Dermis microvascular lymphatic vessel endothelial cell (primary cell): Measurements from ENCODE around the gene WDFY4. TPM values are rescaled to one million over a fixed set of nuclear protein-coding genes. Genes with fewer than 3 reads are reported as not detected.

Experiments used
- DNase-seq, 2 donors: peaks; one replicate each; pipeline versions ENCODE4 v3.0.0 to v3.0.0-alpha.2; 2010; ENCODE audit warnings: low read depth in 2 of 2
- total RNA-seq: library from RNA; depleted of rRNA; stranded (reverse); fragments of >200 nt; gene quantifications from 2 replicates; pipeline ENCODE4 v1.2.1, GENCODE V29; 2014

The WDFY4 gene
- total RNA-seq, 1 donor from 2014 or later: under 0.01 TPM

DNA sequence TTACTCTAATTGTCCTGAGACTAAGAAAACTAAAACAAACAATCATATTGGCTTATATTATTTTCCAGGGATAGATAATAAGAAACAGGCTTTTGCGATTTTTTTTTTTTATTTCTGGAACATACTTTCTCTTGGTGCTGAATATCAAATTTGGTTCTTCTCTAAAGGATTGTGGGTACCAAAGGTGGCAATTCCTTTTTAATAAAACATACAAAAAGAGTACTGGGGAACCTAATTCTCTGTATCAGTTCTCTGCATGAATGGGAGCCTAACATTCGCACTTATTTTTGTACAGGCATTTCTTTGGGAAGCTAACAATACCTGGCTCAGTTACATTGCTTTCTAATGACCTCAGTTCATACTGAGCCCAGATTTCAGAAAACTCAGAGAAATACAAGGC is 222.2 kb downstream of the WDFY4 start:
- no peak for DNase-seq

DNA sequence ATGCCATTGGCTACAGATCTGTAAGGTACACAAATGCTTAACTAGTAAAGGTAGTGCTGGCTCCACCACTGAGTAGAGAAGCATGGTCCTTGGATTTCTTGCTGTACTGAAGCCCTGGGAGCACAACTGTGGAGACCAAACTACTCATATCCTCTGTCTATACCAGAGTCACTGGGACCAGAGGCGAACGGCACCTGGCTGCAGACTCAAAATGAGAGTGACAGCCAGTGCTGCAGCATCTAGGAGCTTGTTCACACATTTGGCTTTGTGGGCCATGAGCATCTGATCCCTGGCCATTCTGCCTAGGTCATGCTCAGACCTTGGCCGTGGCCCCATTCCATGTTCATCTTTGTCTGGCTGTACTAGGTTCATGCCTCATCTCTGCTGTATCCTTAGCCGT is 223.1 kb downstream of the WDFY4 start:
- no peak for DNase-seq

GRCh38 chr10:48910548-48910947 is 225.9 kb downstream of the WDFY4 start:
- no peak for DNase-seq

GRCh38 chr10:48913674-48914073 is 229.0 kb downstream of the WDFY4 start:
- no peak for DNase-seq

DNA sequence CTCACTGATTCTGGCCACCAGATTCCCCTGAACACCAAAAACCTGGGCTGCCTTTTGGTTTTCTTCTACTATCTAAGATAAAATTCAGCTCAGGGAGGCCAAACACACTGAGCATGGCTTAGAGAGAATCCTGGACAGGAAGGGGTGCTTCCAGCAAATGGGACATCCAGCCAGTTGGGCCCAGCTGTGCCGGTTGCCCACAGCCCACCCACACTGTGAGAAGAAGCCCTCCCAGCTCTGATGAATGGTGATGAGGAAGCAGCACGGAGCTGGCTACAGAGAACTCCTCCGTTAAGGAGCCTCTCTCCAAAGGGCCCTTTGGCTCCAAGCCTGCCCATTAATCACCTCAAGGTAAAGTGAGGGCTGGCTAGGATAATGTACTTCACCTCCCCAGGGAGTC is 239.1 kb downstream of the WDFY4 start:
- DNase-seq: no peak

GRCh38 chr10:48924988-48925387 is 240.3 kb downstream of the WDFY4 start:
- DNase-seq: no peak

- no peak for DNase-seq
These were observed 241.6 kb downstream of the WDFY4 start for GRCh38 chr10:48926255-48926654.

DNA sequence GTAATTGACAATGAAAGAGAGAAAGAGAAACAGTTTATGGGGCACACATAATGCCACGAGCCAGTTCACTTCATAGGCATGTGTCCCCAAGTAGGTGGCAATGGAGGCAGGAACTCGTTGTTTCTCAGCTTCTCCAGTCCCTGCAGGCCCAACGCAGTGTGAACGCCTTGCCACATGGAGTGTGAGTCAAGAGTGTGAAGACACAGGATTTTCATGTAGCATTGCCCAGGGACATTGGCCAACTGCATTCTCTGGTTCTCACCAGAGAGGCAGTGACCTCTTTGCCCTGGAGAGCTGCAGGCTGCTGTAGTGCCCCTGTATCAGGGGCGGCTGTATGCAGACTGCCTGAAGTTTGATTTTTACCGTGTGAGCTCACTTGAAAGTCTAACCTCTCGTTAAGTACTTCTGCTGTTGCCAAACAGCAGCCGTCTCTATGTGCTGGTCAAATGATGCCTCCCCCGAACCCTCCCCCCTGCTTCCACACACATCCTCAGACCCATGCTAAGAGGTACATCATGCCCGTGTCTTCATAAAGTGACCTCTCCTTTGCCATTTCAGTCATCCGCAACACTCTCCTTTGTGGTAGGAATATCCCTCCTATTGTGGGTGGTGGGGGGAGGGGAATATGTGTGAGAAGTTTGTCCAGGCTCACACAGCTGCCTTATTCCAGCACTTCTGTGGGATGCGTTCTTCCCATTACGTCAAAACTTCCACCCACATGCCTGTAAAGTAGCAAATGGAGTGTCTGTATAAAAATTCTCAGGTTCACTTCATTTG is 242.3 kb downstream of the WDFY4 start:
- no peak for DNase-seq

DNA sequence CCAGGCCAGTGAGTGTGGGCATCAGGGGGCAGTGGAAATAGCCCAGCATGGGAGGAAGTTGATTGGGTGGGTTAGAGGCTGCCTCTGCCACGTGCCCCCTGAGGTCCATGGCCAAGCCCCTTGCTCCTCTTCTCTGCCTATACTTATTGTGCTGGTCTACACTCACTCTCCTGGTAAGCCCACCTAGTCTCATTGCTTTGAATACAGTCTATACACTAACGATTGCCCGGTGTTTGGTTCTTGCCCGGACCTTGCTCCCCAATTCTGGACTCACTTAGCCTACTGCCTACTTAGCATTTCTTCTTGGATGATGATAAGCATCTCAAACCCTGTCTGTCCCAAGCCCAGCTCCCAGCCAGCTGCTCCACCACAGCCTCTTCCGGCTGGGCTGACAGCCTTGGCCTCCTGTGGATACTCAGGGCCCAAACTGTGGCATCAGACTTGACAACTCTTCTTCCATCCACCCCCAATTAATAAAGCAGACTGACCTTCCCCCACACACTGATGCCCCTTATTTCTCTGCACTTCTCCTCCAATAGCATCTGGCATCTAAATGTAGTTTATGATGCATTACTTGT is 244.8 kb downstream of the WDFY4 start:
- DNase-seq: no peak

- no peak for DNase-seq
These were observed 246.5 kb downstream of the WDFY4 start for GRCh38 chr10:48931188-48931587.

DNA sequence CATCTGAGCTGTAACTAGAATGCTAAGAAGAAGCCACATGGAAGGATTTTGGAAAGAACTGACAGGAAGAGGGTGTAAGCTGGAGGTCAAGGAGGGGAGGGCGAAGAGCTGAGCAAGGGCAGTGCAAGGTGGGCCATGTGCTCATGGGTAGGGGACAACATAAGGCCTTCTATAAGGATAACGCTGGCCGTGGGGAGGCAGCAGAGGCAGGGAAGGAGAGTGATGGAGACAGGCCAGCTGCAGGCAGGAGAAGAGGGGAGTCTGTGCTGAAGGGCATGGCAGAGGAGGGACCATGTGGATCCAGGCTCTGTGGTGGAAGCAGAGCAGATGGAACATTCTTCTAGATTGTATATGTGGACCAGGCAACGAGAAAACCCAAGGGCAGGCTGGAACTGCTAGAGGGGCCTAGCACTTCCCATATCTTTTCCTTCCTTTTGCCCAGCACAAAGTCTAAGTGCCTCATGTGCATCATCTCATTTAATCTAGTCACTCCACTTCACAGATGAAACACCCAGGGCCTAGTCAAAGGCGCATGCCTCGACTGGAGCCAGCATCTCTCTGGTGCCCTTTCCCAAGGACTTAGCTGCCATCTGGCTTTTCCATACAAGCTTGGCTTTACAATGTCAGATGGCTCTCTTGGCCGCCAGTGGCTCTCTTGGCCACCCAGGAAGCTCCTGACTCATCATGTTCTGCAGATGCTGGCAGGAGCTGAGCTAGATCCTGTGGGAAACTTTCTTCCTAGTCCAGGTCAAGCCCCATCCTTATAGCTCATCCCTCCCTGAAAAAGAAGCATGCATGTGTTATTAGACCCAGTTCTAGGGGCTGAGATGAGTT is 248.4 kb downstream of the WDFY4 start:
- DNase-seq: no peak

GRCh38 chr10:48934672-48935501 is 250.2 kb downstream of the WDFY4 start:
- DNase-seq: no peak

DNA sequence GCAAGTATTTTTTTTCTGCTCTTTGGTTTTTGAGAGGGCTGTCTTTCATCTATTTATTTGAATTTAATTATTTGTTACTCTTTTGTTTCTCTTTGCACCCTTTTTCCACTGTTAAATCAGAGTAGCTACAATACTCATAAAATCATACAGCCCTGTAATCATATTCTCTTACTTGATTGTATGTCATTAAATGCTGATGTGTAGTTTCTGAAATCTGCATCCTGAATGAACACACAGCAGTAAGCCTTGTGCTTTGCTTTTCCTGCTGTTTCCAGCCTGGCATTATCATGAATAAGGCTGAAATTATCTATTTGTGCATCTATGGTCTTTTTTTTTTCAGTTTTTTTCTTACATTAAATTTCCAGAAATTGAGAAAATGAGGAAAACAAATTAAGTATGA is 250.9 kb downstream of the WDFY4 start:
- no peak for DNase-seq

DNA sequence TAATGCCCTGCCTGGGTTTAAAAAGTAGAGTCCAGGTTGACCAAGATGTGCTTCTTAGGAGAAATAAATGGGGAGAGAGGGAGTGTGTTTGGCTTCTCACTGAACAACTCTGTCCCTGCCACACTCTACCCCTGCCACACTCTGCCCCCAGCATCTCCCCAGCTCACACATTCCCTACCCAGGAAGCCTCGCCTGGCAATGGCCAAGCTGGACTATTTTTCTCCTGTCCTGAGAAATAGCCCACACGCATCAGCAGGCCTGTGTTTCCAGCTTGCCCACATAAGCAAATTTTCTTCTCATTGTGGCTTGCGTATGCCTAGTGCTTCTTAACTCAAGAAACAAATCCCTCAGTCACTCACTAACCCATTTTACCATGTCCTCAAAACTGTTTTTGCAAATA is 253.1 kb downstream of the WDFY4 start:
- no peak for DNase-seq

- no peak for DNase-seq
These were observed 253.6 kb downstream of the WDFY4 start for GRCh38 chr10:48938281-48938680.

GRCh38 chr10:48938990-48939536 is 254.4 kb downstream of the WDFY4 start:
- no peak for DNase-seq

DNA sequence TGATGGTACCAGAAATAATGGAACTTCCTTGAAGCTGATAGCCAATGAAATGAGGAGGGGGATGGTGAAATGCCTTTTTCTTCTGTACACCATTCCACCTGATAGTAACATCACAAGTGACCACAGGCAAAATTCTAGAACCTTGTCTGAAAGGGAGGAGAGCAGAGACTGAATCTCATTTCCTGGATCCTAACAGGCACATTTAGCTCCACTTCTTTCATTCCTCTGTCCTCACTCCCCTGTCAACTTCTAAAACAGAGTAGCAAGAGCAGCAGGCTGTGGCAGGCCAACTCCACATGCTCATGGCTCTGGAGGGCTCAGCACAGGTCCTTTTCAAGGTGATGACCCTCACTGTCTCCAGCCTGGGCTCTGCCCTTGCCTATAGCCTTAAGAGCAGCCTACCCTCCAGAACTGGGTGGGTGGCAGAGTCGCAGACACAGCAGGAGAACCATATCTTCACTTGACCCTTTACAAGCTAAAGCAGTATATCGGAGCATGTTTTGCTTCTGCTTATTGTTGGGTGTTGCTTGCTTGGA is 255.2 kb downstream of the WDFY4 start, which contains the start of gene LRRC18:
Gene LRRC18, minus strand, starts transcription at position 51 of the 536 bp plus-strand sequence. CDS start 25,685 bp downstream, outside the sequence.
- DNase-seq: no peak

- DNase-seq: no peak
These were observed 255.7 kb downstream of the WDFY4 start for GRCh38 chr10:48940372-48940771.

GRCh38 chr10:48940958-48941357 is 256.3 kb downstream of the WDFY4 start:
- DNase-seq: no peak

DNA sequence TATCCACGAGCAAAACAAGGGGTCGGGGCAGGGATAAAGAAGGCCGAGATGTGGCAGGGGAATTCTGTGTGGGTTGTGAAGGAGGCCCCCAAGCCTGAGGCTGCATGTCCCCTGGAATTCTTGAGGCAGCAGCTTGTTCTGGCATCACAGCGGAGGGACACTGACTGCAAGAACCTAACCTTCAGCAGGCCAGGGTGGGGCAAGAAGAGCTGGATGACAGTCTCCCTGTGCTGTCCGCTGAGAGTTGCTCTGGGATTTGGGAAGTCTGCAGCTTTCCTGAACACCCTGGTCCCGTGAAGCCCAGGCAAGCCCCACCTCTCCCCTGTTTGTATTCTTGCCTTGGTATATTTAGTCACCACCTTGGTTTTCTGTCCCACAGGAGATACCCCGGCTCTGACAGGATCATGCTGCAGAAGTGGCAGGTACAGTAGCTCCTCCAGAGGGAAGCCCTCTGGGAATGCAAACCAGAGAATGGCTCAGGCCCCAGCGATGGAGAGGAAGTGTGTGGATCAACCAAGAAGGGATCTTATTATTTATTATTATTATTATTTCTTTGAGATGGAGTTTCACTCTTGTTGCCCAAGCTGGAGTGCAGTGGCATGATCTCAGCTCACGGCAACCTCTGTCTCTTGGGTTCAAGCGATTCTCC is 256.9 kb downstream of the WDFY4 start:
- DNase-seq: no peak
